Embryonic facial prominence (tissue), 1 donor: Measurements from ENCODE around the gene MAPKBP1.

ENCODE experiments used
- DNase-seq: peaks from one replicate; pipeline ENCODE4 v3.0.0-alpha.2; 2016; ENCODE audit errors: extremely low spot score

The MAPKBP1 gene

DNA sequence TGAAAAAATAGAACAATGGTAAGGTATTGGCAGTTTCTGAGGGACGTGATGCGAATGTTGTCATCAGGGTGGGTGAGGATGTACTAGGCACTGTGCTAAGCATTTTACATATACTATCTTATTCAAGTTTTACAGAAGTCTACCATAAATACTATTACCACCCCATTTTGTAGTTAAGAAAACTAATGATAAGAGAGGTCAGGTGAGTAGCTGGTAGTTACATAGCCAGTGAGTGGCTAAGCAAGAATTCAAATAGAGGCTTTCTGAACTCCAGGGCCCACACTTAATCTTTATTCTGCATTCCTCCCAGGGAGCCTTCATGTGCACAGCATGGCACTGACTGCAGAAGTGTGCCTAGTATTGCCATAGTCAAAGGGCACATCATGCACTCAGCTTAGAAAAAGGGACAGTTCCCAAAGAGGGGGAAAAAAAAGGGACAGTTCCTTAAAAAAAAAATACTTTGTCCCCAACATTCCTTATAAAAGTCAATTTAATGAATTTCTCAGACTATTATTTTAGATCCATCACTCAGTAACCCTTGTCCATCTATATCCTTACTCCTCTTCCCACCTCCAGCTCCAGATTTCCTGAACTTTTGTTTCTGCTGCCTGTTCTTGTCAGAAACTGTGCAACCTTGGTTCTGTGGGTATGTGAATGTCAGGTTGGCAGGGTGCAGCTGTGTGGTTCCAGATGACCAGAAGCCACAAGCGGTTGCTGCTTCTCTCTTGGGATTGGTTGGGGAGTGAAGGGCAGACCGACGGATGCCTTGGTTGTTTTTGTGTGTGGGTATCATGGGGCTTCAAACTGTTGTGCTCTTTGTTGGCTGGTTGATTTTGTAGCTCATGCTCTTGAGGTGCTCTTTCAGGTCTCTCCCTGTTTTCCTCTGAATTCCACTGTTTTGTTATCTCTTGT lies 8.3 kb downstream of the MAPKBP1 start:
- no peak for DNase-seq

DNA sequence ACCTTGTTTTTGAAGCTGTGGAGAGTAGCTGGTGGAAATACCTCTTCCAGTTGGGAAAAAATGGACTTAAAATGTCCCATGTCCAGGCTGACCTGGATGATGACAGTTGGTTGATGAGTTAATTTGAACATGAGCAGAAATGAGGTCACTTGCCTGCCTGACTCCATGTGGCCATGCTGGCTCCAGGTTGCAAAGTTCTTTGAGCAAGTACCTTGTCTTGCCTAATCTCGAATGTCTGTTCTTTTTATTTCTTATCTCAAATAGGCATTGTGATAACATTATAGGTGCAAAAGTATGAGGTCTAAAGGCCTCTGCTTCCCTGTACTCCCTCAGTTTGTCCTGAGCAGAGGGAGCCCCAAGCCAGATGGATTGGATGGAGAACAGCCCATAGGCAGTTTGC lies 9.0 kb downstream of the MAPKBP1 start:
- DNase-seq: no peak

DNA sequence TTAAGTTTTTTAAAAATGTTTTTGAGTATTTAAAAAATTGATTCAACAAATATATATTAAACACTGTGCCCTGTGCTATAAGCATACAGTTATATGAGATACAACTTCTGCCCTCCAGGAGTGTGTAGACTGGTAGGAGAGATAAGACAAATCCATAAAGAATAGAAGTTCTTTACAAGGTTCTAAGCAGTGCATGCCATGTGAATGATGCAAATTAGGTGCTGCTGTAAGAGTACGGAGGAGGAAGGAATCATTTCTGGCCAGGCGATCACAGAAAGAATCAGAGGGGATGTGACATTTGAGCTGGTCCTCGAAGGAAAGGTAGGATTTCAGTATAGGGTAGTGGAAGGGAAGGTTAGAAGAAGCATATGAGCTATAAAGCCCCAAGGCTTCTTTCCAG lies 14.0 kb downstream of the MAPKBP1 start:
- DNase-seq: no peak

DNA sequence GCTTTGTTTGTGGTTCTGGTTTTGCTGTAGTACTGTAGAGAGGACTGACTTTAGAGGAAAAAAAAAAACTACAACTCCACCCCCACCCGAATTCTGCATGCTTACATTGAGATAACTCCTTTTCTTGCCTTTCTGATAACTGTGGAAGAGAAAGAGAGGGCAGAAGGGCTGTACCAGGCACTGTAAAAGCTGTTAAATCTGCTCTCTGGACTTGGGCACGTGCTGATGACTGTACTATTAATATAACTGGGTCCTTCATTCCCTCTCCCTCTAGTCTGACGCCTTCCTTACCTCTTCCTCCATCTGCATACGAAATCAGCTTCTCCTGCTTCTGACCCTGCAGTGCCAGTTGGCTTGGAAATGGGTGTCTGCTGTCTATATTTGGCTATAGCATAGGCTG lies 15.0 kb downstream of the MAPKBP1 start:
- no peak for DNase-seq

DNA sequence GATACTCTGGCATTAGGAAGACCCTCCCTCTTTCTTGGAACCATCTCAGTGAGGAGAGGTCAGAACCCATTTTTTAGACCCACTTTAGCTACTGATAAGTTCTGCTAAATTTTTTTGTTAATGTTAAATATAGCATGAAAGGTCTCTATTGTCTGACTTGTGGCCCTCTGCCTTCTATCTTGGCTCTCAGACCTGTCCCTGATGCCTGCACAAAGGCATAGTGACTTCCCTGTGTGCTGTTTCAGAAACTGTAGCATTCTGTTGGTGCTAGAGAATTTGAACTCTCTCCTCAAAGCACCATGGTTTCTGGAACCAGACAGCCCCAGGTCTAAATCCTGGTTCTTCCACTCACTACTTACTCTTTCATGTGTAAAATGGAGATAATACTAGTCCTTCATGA lies 15.4 kb downstream of the MAPKBP1 start:
- no peak for DNase-seq

DNA sequence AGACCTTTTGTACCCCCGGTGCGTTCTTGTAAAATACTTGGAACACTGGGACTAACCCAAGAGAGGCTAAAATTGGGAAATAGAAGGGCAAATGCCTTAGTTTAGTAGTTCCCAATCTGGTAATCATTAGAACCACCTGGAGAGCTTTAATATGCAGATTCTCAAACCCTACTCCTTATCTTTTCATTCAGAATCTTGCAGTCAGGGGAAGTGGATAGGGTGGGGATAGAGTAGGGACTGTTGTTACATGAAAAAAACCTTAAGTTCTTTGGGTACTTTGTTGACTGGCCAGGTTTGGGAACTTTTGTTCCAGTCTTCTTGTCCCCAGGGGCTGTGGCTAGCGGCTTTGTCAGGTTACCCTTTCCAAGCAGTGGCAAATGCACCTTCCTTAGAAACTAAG lies 15.9 kb downstream of the MAPKBP1 start:
- no peak for DNase-seq

DNA sequence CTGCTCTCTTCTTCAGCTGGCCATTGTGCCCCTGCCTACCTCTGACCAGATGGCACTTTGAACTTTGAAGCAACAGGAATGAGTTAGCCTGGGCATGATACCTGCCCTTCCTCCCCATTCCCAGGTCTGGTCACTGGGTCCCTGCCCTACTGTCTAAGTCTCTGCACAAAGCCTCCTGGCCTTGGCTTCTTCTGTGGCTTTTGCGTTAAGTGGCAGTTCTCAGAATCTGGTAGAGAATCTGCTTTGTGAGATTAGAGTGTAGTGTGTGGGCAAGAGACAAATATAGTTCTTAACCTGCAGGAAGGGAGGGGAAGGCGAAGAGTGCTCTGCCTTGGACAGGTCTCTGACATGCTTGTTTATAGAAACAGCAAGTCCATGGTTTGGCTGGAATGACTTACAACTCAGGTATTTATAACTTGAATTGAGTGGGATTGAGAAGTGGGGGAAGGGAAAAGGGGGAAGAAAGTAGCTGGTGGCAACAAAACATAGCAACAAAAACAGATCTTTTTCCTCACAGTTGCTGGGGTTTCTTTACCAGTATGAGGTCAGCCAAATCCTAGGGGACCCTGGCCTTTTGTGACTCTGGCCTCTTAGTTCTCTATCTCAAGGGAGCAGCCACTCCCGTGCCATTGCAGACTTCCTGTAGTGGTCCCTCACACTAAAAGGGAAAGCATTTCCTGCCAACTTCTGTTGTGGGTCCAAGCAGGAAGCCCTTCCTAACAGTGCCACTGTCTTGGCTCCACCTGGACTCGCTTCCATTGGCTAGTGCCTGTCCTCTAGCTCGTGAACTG lies 16.7 kb downstream of the MAPKBP1 start:
- no peak for DNase-seq

DNA sequence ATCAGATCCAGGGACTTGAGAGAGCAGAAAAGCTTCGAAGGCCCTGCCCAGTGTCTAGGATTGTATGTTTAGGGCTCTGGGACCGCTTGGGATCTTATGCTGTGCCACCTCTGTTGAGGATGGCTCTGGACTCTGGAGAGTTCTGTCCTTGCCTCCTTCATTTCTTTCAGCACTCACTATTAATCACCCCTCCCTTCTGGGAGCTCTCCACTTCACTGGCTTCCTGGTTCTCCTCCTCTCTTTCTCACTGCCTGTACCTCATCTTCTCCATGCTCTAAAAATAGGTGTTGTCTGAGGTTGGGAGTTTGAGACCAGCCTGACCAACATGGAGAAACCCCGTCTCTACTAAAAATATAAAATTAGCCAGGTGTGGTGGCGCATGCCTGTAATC lies 17.3 kb downstream of the MAPKBP1 start:
- DNase-seq: no peak

DNA sequence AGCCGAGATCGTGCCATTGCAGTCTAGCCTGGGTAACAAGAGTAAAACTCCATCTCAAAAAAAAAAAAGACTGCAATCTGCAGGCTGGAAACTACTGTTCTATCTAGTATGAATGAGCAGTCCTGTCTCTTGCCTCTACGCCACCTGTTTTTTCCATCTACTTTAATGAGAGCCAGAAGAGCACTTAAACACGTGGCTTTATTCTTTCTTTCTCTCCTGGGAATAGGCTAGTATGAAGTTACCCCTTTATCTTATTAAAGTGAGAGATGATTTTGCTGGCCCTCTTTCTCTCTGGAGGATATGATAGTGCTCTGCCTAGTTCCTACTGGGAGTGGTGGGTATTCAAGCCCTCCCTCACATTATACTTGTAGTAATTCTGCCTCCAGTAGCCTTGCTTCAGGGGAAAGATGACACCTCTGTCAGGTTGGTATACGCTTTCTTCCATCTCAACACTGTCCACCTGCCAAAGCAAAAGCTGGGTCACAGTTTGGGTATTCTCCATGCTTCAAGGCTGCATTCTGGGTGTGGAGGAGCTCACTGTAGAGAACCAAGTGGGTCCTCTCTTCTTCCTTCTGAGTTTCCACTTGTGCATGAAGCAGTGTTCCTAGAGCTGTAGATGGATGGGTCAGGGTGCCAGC lies 17.8 kb downstream of the MAPKBP1 start:
- no peak for DNase-seq

DNA sequence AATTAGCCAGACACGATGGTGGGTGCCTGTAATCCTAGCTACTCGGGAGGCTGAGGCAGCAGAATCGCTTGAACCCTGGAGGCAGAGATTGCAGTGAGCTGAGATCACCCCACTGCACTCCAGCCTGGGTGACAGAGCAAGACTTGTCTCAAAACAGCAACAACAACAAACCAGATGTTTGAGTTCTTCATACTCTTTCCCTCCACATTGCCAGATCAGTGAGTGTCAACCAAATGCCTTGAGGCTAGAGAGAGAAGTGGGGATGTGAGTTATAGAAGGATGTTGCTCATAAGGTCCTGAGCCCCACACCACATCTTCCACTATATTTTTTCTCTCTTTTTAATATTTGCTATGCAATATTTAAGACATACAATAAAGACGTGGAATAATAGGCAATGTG lies 19.8 kb downstream of the MAPKBP1 start:
- no peak for DNase-seq

DNA sequence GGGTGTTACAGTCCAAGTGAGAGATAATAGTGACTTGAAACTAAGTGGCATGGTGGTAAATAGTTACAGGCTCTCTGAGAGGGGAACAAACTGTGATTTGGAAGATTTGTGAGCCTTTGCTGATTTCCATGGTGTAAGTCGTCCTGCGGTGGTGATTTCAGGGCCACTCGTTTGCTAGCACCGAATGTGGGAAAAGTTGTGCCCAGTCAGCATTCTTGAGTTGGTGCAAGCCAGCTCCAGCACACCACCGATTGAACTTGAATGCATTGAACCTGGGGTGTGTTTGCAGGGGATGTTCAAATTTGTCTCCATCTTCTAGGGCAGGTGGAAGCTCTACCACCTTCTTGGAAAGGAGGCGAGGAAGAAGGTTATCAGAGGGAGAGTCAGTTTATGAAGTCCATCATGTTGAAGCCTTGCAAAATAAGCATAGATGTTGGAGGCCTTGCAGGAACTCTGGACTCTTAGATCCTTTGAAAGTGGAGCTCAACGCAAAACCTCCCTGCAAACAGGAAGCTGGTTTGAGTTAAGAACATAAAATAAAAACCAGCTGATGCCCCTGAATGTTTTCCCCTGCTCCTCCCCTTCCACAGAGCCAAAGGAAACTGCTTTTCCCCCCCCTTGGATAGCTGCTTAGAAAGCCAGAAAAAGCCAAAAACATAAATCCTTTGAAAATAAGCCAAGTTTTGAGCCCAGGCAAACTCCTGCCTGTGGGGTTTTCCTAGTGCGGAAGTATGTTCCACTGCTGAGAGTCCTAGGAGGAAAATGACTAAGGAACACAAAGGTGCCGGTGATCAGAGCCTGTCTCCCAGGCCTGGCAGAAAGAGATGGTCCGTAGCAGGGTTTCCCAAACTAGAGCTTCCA lies 21.9 kb downstream of the MAPKBP1 start:
- DNase-seq: peak; percentile 77

DNA sequence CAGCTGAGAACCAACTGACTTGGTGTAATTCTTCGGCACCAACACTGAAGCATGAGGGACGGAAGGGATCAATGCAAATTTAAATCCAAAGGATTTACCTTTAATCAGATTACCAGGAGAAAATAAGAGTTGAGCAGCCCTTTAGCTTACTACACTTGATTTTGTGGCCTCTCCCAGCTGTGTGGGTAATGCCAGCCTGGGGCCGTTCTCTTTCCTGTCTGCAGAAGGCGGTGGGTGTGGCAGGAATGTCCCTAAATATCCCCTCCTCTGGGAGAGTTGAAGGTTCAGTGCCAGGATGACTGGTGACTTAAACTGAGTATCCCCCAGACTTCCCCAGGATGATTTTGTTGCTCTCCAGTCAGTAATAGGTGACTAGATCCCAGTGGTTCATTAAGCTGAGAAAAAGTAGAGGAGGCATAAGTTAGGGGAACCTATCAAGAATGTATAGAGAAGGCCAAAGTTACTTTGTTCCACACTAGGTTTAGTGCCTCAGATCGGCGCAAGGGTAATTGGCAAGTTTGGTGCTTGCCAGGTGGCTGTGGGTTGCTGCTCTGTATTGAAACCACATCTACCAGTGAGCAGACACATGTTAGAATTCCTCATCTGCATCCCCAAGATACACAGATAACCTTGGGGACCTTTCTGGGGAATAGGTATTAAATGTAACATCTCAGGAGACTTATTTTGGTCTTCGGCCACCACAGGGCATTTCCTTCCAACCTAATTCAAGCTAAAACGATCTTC lies 23.1 kb downstream of the MAPKBP1 start:
- DNase-seq: no peak

DNA sequence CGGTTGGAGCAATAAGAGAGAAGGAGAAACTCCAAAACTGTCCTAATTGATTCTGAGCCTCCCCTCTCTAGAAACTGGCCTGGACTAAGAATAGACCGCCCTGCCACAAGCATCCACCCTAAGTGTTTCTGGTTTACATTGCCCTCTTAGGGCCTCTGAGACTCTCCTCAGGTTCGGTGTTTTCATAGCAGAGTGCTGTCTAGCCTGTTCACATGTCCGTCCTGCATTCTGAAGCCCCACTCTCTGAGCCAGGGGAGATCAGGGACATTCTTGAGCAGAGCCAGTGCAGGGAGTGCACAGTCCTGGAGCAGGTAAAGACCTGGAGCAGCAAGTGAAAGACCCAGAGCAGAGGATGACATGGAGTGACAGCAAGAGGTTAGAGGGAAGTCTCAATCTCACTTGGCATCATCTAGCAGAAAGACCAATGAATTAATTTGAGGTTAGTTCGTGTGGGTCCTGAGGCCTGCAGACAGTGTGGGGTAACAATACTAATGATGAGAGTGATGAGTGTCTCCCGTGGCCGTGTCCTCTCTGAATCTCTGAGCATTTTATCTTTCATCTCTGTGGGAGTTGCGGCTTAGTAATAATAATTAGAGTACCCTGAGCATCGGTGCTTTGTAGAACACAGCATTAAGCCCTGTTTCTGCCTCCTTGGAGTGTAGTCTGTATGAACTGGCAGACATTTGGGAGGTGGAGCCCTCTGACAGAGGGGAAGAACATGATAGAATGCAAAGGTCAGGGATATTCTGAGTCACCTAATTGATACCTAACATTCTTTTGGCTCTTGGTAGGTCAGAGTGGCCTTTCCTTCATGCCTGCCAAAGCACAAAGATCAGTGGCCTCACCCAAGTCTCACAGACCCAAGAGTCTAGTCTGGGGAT lies 24.6 kb downstream of the MAPKBP1 start:
- DNase-seq: no peak

DNA sequence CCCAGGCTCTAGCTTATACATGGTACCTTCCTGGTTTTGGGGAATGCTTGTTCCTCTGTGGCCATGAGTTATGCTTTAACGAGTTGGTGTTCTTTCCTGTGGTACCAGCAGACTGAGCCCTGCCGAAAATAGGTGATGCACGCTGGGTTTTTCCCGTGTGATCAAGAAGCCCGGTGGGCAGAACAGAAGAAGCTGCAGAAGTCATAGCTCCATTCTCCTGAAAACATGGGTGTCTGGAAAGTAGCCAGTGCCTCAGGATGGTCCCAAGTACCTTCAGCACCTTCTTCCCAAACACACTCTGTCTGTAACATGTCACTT lies 25.2 kb downstream of the MAPKBP1 start:
- DNase-seq: no peak

DNA sequence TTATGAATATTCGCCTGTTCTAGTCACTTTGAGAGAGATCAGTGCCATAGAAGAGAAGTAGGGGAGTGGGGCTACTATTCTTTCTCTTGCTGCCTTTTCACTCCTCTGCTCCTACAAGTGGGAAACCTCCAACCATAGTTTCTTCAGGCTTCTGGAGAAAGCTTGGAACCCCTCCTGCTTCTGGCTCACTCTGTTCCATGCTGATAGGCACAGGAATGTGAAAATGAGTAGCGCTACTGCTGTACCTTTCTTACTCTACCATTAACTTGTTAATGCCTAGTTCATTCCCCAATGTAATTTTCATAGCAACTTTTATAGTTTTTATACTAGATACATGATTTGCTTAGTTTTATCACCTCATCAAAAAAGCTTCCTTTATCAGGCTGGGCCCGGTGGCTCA lies 26.9 kb downstream of the MAPKBP1 start:
- no peak for DNase-seq

DNA sequence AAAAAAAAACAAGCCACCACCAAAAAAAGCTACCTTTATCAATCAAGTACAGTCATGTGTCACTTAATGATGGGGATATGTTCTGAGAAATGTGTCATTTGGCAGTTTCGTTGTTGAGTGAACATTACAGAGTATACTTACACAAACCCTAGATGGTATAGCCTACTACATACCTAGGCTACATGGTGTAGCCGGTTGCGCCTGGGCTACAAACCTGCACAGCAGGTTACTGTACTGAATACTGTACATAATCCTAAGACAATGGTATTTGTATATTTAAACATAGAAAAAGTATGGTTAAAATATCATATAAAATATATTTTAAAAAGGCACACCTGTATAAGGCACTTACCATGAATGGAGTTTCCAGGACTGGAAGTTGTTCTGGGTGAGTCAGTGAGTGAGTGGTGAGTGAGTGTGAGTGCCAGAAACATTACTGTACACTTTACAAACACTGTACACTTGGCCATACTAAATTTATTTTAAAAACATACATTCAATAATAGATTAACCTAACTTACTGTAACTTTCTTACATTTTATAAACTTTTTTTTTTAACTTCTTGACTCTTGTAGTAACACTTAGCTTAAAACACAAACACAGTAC lies 27.7 kb downstream of the MAPKBP1 start:
- DNase-seq: no peak

DNA sequence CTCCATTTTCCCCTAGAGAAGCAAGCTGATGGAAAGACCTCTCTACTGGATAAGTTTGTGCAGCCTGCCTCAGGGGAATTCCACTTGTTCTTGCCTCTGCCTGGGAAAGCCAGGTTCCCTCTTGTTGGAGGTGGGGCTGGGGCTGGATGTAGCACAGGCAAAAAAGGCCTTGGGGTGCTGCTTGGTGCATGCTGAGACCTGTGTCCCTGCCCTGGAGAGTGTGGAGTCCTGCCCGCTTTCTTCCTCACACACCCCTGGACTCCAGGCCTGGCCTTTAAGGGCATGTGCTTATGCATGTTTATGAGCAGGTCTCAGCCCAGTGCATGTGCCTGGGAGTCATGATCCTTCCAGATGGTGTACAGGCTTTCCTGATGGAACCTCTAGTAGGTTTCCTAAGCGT lies 30.1 kb downstream of the MAPKBP1 start:
- no peak for DNase-seq

DNA sequence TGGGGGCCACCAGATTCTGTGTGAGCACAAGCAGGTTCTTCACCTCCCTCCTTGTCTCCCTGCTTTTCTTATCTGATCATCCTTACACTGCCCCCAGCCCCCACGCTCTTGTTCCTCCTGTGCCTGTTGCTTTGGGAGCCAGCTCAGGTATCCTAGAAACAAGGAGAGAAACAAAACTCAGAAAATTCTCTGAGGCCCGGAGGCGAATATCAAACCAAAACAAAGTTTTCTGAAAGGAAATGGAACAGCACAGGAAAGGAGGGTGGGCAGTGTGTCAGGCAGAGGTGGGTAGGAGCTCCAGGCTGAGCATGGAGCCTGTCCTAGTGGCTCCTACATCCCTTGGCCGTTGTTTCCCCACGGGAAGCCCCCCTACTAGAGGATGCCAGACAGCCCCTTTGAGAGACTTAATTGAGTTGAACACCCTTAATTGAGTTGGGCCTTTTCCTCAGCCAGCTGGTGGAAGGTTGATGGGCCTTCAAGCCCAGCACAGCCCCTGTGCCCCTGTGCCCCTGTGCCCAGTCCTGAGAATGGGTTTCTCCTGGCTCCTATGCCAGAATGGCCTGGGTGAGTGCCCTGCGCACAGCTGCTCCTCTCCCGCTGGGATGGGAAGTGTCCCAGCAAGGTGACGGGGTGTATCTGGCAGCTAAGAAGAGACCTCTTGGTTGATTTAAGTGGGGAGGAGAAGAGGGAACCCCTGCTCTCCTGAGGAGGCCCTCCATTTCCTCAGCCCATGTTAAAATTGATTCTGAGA lies 30.8 kb downstream of the MAPKBP1 start:
- no peak for DNase-seq

DNA sequence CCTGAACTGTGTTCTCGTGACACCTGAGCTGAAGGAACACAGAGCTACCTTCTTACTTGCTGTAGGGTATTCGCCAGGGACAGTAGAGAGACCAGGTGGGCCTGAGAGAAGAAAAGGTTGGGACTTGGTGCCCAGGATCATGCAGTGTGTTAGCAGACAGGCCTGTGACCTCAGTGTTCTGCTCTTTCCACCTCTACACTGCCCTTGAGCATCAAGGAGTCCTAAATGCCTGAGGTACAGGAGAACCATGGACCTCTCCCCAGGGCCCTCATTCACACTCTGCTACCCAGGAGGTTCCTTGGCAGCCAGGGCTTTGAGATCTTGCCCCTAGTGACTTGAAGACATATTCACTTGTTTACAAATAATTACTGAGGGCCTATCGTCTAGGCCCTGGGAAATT lies 31.4 kb downstream of the MAPKBP1 start:
- no peak for DNase-seq
